GM12892 (cell line): ENCODE measurements around the gene IDI2.

ENCODE experiments used
- POLR2A ChIP-seq: IDR thresholded peaks from 2 replicates; pipeline ENCODE4 v1.6.1; 2011; ENCODE audit warnings: low read depth, low read length, control low read depth
- POLR2AphosphoS5 ChIP-seq: IDR thresholded peaks from 2 replicates; pipeline ENCODE4 v1.6.1; 2011; ENCODE audit warnings: low read depth, low read length, control low read depth

GRCh38 chr10:986881-987619 lies 38.6 kb downstream of the IDI2 start:
- no peak for TF ChIP-seq POLR2A
- TF ChIP-seq POLR2AphosphoS5 = no peak; the same call in 1 of the 2 replicates
